HL-60/S4 treated with retinoic acid at 250 ng/mL for 4 days and 3 days (cell line): ENCODE results near the gene MT1HL1.
"Not testable (repeated sequence)": the region's sequence is repeated elsewhere in the genome, so short reads cannot be mapped to it uniquely, and the experiment has no call there.

Source experiments
- in situ Hi-C: fragments of 300-500 bp; cut with MboI; formaldehyde crosslinking; loops from 2 replicates; pipeline ENCODE4 v1.7.0; 2022; ENCODE audit warnings: low sequenced_read_pairs

The MT1HL1 gene

DNA sequence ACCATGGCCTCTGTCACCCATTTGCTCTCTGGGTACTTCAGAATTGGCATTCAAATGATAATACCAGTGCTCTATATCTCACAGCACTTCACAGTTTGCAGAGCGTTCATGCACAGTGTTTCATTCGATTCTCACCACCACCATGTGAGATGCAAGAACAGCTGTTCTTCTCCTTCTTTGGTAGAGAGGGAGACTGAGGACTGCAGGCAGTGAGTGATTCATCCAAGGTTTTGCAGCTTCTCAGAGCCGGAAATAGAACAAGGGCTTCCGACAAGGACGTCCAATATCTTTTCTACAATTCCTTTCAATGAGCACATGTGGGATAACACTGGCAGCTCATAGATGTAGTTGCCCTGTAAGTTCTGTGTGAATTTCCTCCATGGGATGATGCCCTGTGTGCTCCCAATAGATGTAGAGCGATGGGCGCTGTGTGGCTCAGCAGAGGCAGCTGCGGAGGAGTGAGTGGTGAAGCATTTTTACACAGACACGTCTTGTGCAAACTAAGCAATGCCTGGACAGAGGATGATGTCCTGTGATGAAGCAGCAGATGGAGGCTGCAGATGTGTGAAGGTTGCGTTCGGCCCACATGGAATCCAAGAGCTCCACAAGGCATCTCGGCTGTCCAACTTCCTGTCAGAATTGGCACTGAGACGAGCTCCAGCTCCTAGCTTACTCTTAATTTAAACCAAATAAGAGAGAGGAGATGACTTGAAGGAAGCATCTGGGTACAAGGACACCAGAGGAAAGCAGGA lies 24.9 kb downstream of the MT1HL1 start:
- in situ Hi-C loops: no loop called here

DNA sequence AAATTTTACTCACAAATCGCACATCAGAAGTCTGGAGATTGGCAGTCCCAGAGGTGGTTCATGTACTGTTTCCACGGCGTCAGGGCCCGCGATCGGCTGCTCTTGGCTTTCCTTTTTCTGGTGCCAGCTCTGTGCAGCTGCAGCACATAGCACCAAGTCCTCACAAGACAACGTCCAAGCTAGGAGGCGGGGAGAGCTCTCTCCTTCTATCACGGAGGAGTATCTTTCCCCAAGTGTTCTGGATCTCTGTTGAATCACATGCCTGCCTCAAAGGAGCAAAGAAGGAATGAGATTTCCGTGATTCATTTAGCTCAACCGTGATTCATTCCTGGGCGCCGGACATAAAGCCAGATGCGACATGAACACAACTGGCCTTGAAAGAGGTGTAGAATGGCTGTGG lies 25.5 kb downstream of the MT1HL1 start:
- in situ Hi-C loops: no loop called here

DNA sequence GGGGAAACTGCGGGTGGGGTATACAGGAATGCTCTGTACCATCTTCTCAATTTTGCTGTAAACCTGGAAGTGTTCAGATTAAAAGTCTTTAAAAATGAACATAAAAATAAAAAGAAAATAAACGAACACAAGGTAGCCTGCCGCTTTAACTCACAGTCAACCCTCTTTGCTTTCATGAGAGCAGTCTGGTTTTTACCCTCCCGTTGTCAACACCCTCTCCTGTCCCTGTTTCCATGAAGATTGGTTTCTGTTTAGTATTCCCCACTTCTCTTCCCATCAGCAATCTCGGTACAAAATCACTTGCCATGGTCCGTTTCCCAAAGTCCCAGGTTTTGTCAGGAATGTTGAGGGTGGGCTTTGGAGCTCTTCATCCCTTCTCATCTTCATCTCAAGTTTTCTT lies 28.8 kb downstream of the MT1HL1 start:
- in situ Hi-C loops: no loop called here

- in situ Hi-C loops: not testable (repeated sequence)
Measured at GRCh38 chr1:236974025-236974424, 30.2 kb downstream of the MT1HL1 start.

DNA sequence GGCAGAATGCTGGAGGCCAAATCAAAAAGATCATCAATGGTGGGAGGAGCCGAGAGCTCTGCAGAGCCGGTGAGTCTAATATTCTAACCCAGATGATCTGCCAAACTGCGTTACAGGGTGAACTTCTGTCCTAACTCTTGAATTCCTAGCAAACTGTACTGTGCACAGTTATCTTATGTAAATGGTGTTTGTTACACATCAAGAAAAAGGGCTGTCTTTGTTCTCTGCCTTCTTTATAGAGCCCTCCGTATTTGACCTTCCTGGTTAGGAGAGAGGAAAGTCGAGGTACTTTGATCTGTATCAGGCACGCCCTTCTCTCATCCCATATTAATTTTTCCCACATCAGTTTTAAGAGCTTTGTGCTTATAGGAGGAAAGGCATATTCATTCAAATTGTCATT lies 37.6 kb downstream of the MT1HL1 start:
- in situ Hi-C loops: no loop called here

- in situ Hi-C loops: no loop called here
Measured at GRCh38 chr1:236963920-236964319, 40.3 kb downstream of the MT1HL1 start.

GRCh38 chr1:236959112-236959511 lies 45.1 kb downstream of the MT1HL1 start:
- in situ Hi-C loops: no loop called here

DNA sequence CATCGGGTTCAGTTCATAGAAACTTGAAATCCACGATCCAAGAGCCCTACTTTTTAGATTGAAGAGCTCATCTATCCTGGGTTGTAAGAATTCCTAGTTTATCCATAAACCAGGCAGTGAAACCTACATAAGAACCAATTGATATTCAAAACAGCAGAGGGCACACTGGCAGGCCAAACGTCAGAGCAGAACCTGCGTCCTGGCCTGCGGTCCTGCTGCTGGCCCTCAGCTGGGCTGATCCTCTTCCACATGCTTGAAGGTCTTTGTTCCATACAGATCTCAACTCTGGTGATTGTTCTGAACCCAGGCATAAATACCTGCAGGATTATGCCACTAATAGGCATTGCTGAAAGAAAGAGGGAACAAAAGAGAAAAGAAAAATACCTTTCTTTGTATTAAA lies 47.0 kb downstream of the MT1HL1 start:
- in situ Hi-C loops: no loop called here
